ENCODE measurements around the gene SLC26A5.
A peak's percentile ranks its signal among the peaks of the same experiment; 100 is the strongest.

SLC26A5 gene

DNA sequence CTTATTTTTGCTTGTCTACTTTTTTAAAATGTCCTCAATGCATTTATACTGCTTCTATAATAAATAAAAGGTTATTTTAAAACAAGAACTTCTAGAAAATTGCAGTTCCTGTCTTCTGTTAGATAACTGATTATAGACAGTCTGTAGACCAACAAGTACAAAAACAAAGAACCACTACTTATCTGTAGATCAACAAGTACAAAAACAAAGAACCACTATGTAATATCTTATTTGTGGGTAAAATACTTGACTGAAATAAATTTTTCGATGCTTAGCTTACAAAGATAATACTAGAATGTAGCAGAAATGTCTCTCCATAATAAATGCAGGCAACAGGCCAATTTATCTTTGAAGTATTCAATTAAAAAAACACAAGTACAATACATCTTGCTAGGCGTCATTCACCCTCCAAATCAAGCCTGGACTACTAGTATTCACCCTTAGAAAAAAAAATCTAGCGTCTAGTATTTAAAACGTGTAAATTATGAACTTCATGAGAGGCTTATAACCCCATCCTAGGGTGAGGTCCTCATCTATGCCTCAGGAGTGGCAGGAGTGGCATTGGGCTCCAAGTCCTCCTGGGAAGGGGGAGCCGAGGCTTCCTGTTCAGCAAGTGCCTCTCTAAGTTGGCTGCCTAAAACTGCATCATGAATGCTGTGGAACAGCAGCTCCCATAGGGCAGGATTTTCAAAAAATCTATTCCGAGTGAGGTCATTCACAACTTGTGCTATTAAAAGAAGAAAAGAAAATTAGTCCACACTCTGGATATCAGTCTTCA is 72.0 kb downstream of the SLC26A5 start:
- TF ChIP-seq, protein P1, sequence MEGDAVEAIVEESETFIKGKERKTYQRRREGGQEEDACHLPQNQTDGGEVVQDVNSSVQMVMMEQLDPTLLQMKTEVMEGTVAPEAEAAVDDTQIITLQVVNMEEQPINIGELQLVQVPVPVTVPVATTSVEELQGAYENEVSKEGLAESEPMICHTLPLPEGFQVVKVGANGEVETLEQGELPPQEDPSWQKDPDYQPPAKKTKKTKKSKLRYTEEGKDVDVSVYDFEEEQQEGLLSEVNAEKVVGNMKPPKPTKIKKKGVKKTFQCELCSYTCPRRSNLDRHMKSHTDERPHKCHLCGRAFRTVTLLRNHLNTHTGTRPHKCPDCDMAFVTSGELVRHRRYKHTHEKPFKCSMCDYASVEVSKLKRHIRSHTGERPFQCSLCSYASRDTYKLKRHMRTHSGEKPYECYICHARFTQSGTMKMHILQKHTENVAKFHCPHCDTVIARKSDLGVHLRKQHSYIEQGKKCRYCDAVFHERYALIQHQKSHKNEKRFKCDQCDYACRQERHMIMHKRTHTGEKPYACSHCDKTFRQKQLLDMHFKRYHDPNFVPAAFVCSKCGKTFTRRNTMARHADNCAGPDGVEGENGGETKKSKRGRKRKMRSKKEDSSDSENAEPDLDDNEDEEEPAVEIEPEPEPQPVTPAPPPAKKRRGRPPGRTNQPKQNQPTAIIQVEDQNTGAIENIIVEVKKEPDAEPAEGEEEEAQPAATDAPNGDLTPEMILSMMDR (IDR thresholded peaks at IDR 0.05), result no peak
- no peak for TF ChIP-seq ZFX (IDR thresholded peaks at IDR 0.05; ENCODE audit: borderline replicate concordance)
- no peak overlapping the region for H3K27ac ChIP-seq

DNA sequence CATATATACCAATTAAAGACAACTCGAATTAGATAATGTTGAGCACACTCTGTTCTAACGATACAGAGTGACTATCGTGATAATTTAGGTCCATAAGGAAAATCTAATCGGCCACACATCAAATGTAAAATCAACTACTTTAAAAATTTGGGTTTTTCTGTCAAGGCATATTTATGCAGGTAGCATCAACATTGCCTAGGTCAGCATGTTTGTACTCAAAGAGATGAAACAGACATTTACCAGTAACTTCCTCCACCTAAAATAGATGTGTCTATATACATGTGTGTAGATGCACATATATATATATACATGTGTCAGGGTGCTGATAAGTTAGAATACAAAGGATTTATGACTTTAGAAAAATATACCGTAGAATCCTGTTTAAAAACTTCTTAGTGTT is 76.6 kb downstream of the SLC26A5 start:
- TF ChIP-seq ZFX (IDR thresholded peaks at IDR 0.05; ENCODE audit: borderline replicate concordance), result no peak
- TF ChIP-seq, protein P1 (IDR thresholded peaks at IDR 0.05), result no peak
- no peak overlapping the region for H3K27ac ChIP-seq

DNA sequence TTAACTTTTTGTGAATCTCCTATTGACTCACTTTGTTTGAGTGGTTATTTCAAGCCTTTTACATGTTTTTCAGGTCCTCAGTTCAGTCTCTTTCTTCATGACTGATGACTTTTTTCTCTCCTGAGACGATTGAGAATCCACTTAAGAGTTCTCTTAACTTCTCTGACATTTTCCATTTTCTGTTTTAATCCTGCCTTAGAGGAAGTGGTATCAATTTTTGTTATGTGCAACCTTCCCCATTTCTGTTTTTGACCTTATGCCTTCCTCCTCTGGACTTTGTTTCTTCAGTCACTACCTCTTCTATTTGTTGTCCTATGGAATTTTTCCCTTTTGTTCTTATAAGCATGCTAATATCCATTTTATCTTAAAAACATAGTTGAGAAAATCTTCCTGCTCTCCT is 96.2 kb downstream of the SLC26A5 start:
- TF ChIP-seq, protein P1 (IDR thresholded peaks at IDR 0.05), result no peak
- no peak for TF ChIP-seq ZFX (IDR thresholded peaks at IDR 0.05; ENCODE audit: borderline replicate concordance)
- no peak overlapping the region for H3K27ac ChIP-seq

DNA sequence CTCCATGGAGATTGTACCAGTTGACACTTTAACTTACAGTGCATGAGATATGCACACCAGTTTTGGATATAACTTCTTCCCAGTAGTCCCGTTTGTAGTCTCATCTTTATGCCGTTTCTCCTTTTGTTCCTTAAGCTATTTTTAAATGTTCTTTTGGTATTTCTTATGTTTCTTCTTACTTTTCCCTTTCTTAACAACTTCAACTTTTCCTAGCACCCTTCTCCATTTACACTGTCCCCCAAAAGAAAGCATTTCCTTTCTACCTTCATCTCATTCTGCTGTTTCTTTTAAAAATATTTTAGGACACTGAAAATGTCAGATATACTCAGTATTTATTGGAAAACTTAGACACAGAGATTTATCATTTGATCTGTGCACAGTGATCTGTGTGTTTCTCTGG is 97.0 kb downstream of the SLC26A5 start:
- no peak for TF ChIP-seq ZFX (IDR thresholded peaks at IDR 0.05; ENCODE audit: borderline replicate concordance)
- TF ChIP-seq, protein P1 (IDR thresholded peaks at IDR 0.05), result no peak
- no peak overlapping the region for H3K27ac ChIP-seq

DNA sequence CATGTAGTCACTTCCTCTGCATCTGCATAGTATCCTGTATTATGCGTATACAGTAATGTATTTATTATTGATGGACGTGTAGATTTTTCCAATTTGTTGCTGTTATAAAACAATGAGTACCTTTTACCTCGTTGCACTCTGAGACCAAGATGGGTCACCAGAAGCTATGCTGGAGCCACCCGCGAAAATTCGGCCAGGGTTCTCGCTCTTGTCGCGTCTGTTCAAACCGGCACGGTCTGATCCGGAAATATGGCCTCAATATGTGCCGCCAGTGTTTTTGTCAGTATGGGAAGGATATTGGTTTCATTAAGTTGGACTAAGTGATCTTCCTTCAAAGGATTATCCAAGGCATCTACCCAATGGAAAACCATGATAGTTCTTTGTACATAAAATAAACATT is 97.6 kb downstream of the SLC26A5 start:
- H3K27ac ChIP-seq, result peak overlapping the region; percentile 85

DNA sequence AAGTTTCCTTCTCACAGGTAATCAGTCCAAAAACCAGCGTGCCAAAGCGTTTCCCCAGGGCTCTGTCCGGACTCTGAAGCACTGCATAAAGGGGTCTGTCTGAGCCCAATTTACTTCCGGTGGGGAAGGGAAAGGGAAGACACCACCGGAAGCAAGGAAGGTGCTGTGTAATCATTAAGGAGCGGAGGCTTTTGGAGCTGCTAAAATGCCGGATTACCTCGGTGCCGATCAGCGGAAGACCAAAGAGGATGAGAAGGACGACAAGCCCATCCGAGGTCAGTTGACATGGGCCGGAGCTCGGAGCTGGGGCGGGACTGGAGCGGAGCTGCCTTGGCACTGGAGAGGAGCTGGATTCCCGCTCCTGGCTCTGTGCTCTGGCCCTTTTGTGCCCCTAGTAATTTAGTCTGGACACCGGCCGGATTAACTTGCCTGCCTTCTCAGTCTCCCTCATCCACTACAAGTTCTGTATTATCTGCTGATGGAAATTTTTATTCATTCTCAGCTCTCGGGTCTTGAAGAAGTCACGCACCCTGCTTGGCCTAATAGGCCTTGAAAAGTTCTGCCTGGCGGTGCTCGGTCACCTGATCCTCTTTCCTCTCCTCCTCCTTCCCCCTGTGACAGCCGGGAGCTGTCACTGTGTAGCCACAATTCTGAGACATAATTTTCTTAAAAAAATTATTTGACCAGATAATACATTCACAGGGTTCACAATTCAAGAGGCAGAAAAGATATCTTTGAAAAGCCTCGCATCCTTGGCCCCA is 98.3 kb downstream of the SLC26A5 start, which contains the start of gene PSMC2:
Gene PSMC2, plus strand, starts transcription at position 137 of the 761 bp plus-strand sequence. Its CDS starts 69 bp downstream, at position 206.
- H3K27ac ChIP-seq, result peak within 1 kb of the TSS; percentile 85
- no peak for TF ChIP-seq ZFX (IDR thresholded peaks at IDR 0.05; ENCODE audit: borderline replicate concordance)
- TF ChIP-seq, protein P1 (IDR thresholded peaks at IDR 0.05), result no peak

More for the DNA sequence above, 97.6 kb downstream of the SLC26A5 start:
- no peak for TF ChIP-seq ZFX (IDR thresholded peaks at IDR 0.05; ENCODE audit: borderline replicate concordance)
- TF ChIP-seq, protein P1 (IDR thresholded peaks at IDR 0.05), result no peak

DNA sequence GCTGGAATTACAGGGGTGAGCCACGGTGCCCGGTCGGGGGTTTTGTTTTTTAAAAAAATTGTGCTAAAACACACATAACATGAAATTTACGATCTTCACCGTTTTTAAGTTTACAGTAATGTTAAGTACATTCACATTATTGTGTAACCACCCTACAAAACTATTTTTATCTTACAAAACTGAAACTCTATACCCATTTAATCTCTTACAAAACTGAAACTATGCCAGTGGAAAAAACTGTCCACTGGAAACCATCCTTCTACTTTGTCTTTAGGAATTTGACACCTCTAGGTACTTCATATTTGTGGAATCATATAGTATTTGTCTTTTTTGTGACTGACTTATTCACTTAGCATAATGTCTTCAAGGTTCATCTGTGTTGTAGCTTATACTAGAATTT is 99.6 kb downstream of the SLC26A5 start:
- H3K27ac ChIP-seq, result peak overlapping the region; percentile 85; the same call in 1 of the 2 replicates

More for the DNA sequence above, 99.6 kb downstream of the SLC26A5 start:
- TF ChIP-seq, protein P1 (IDR thresholded peaks at IDR 0.05), result no peak
- no peak for TF ChIP-seq ZFX (IDR thresholded peaks at IDR 0.05; ENCODE audit: borderline replicate concordance)

All from 22Rv1 (cell line).